AG04450 (cell line): ENCODE data around the gene KCTD5. TPM values are rescaled to one million over a fixed set of nuclear protein-coding genes. Genes with fewer than 3 reads are reported as not detected.
"Not testable (repeated sequence)": the region's sequence is repeated elsewhere in the genome, so short reads cannot be mapped to it uniquely, and the experiment has no call there.

Experiments
- CTCF ChIA-PET: fragments of 300-600, 350-600 bp; formaldehyde crosslinking; extraction: SDS; loops from one replicate; lab custom pipeline; 2022; ENCODE audit warnings: antibody characterized with exemption, inconsistent platforms; lab: Charles Lee
- POLR2A ChIA-PET: fragments of 350-600 bp; formaldehyde crosslinking; extraction: SDS; loops from one replicate; lab custom pipeline; 2021; ENCODE audit warnings: antibody characterized with exemption, inconsistent platforms; lab: Yijun Ruan, JAX
- DNase-seq: peaks from one replicate; pipeline ENCODE4 v3.0.0-alpha.2; 2011; ENCODE audit warnings: low read depth, low spot score
- H3K27ac ChIP-seq: one replicate; pipeline ENCODE4 v1.5.1; 2012; ENCODE audit warnings: low read depth, low read length, control low read depth
- H3K27me3 ChIP-seq: one replicate; pipeline ENCODE4 v1.6.0; 2012; ENCODE audit warnings: low read length; ENCODE audit not compliant: control insufficient read depth, insufficient read depth
- H3K4me3 ChIP-seq: 2 replicates; pipeline ENCODE4 v1.5.1; 2011; ENCODE audit warnings: mild to moderate bottlenecking, low read depth, low read length, control low read depth
- H3K9me3 ChIP-seq: 2 replicates; pipeline ENCODE4 v1.5.1; 2012; ENCODE audit warnings: low read length; ENCODE audit not compliant: control insufficient read depth, insufficient read depth
- polyA plus RNA-seq: library from polyadenylated mRNA; depleted of rRNA; stranded (reverse); fragments of >200 nt; gene quantifications from 2 replicates; pipeline ENCODE4 v1.2.3, GENCODE V29; 2011
- TF ChIP-seq, protein P1 (sequence below): IDR thresholded peaks from 2 replicates; pipeline ENCODE4 v1.5.1; 2011; ENCODE audit warnings: low read depth, low read length, control low read depth, inconsistent platforms

Gene KCTD5
- polyA plus RNA-seq, 1 experiment = 27.8 TPM

- POLR2A ChIA-PET = no interaction called here
- Histone ChIP-seq H3K27ac (no peak within 1 kb of the TSS), H3K4me3 (peak within 1 kb of the TSS; percentile 61), H3K27me3 (peaks cover 4% of the 10 kb centered on the region), H3K9me3 (no peaks in the 10 kb centered on the region; the same call in 1 of the 2 replicates)
- CTCF ChIA-PET = interaction anchor here (0.6 kb wide), 1 partner anchor 338 kb away, joined by 4 read pairs; no protein-coding TSS in a partner anchor
- TF ChIP-seq, protein P1, sequence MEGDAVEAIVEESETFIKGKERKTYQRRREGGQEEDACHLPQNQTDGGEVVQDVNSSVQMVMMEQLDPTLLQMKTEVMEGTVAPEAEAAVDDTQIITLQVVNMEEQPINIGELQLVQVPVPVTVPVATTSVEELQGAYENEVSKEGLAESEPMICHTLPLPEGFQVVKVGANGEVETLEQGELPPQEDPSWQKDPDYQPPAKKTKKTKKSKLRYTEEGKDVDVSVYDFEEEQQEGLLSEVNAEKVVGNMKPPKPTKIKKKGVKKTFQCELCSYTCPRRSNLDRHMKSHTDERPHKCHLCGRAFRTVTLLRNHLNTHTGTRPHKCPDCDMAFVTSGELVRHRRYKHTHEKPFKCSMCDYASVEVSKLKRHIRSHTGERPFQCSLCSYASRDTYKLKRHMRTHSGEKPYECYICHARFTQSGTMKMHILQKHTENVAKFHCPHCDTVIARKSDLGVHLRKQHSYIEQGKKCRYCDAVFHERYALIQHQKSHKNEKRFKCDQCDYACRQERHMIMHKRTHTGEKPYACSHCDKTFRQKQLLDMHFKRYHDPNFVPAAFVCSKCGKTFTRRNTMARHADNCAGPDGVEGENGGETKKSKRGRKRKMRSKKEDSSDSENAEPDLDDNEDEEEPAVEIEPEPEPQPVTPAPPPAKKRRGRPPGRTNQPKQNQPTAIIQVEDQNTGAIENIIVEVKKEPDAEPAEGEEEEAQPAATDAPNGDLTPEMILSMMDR = no peak
- DNase-seq = no peak
Observed at GRCh38 chr16:2720064-2720457, 37.7 kb downstream of the KCTD5 start, which contains the start of gene PRSS27. Gene PRSS27, minus strand, starts transcription at chr16:2720224. Its CDS starts 64 bp downstream, at chr16:2720160.

GRCh38 chr16:2720719-2721633, 38.7 kb downstream of the KCTD5 start:
- DNase-seq = peak; percentile 42
- Histone ChIP-seq H3K27ac (no peak overlapping the region), H3K27me3 (peaks cover 4% of the 10 kb centered on the region), H3K4me3 (peak overlapping the region; percentile 61), H3K9me3 (no peaks in the 10 kb centered on the region; the same call in 1 of the 2 replicates)
- ChIA-PET POLR2A (no interaction called here), CTCF (no interaction called here)
- TF ChIP-seq, protein P1 = peak; percentile 44

DNA sequence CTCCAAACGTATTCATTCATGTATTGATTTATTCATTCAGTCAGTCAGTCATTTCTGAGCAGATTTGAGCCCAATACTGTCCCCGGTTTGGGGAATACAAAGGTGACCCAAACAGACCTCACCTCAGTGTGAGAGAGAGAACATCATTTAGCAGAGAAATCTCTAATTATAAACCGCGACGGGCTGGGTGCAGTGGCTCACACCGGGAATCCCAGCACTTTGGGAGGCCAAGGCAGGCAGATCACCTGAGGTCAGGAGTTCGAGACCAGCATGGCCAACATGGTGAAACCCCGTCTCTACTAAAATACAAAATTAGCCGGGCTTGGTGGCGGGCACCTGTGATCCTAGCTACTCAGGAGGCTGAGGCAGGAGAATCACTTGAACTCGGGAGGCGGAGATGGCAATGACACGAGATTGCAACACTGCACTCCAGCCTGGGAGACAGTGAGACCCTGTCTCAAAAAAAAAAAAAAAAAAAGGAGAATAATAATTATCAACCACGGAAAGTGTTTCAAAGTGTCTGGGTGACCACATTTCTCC, 39.4 kb downstream of the KCTD5 start:
- H3K4me3 ChIP-seq = peak overlapping the region; percentile 61
- POLR2A ChIA-PET, H3K27me3 ChIP-seq, H3K27ac ChIP-seq, DNase-seq, CTCF ChIA-PET, H3K9me3 ChIP-seq: not testable (repeated sequence)

DNA sequence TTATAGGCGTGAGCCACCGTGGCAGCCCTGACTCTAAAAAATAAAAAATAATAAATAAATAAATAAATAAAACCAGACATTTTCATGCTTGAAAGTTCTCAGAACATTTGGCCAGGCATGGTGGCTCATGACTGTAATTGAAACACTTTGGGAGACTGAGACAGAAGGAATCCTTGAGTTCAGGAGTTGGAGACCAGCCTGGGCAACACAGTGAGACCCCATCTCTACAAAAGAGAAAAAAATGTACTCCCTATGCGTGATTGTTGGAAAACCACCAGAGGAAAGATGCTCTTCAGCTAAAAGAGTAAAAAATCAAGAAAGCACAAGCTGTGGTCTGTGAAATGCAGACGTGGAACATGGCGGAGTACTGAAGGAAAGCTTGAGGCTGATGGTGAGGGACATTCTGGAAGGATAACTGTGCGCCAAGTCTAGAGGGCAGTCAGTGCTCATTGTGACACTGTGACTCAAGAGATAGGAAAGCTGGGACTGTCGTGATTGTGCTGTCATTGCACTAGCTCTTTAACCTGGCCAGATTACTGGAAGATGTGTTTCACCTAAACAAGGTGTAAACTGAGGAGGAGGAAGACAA, 41.9 kb downstream of the KCTD5 start:
- ChIA-PET POLR2A (no interaction called here), CTCF (no interaction called here)
- no peaks in the 10 kb centered on the region; the same call in 1 of the 2 replicates for H3K9me3 ChIP-seq
- DNase-seq = no peak
- peaks cover 4% of the 10 kb centered on the region for H3K27me3 ChIP-seq
- TF ChIP-seq, protein P1 = no peak
- no peak overlapping the region for H3K4me3 ChIP-seq
- no peak overlapping the region for H3K27ac ChIP-seq

DNA sequence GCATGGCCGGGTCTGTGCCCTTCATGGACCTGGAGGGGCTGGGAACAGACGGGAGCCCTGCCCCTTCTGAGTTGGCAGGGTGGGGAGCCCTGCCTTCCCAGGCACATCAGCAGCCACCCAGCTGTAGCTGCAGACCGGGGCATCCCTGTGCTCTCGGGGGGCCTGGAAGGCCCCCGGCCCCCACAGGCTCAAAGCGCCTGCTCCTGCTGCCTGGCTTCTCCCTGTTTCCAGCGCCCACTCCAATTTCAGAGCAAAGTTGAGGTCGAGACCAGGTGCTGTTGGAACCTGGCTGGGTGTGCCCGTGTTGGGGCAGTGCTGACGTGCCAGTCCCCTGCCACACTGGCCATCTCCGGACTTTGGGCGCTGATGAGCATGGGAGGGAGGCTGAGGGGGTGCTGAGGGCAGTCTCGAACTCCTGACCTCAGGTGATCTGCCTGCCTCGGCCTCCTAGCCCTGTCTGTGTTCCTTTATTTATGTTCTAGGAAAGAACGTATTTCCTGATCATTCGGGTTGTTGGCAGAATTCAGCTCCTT, 42.6 kb downstream of the KCTD5 start:
- DNase-seq = no peak
- Histone ChIP-seq H3K4me3 (no peak overlapping the region), H3K27me3 (peaks cover 4% of the 10 kb centered on the region), H3K9me3 (no peaks in the 10 kb centered on the region; the same call in 1 of the 2 replicates), H3K27ac (no peak overlapping the region)
- ChIA-PET CTCF (no interaction called here), POLR2A (no interaction called here)
- TF ChIP-seq, protein P1 = no peak
